HG03442 (cell line): ENCODE measurements around the gene ASIC4.

Experiments
- ATAC-seq: cut with Tn5 transposase; IDR thresholded peaks from one replicate; pipeline ENCODE4 v1.9.1; 2021; ENCODE audit warnings: mild to moderate bottlenecking, moderate library complexity; ENCODE audit not compliant: unreplicated experiment

ASIC4 gene

GRCh38 chr2:219565130-219566080 lies 51.1 kb downstream of the ASIC4 start:
- ATAC-seq: no peak

- no peak for ATAC-seq
Observed at GRCh38 chr2:219566640-219567039, 52.4 kb downstream of the ASIC4 start.

- no peak for ATAC-seq
Observed at GRCh38 chr2:219567131-219567530, 52.8 kb downstream of the ASIC4 start.

- no peak for ATAC-seq
Observed at GRCh38 chr2:219567791-219568361, 53.6 kb downstream of the ASIC4 start.

GRCh38 chr2:219569041-219569440 lies 54.8 kb downstream of the ASIC4 start:
- ATAC-seq: no peak

GRCh38 chr2:219569635-219570034 lies 55.4 kb downstream of the ASIC4 start:
- ATAC-seq: no peak

- no peak for ATAC-seq
Observed at GRCh38 chr2:219570194-219570923, 56.1 kb downstream of the ASIC4 start.

GRCh38 chr2:219570924-219571310 lies 56.6 kb downstream of the ASIC4 start:
- ATAC-seq: no peak

- no peak for ATAC-seq
Observed at GRCh38 chr2:219571311-219572236, 57.3 kb downstream of the ASIC4 start, which contains the start of gene OBSL1. OBSL1 (minus strand) TSS chr2:219571539; CDS start chr2:219571232, 307 bp downstream.

- ATAC-seq: no peak
Observed at GRCh38 chr2:219572237-219573001, 58.1 kb downstream of the ASIC4 start, which contains the start of gene INHA. INHA (plus strand) TSS chr2:219572310; CDS start chr2:219572375, 65 bp downstream.

GRCh38 chr2:219573166-219573565 lies 58.9 kb downstream of the ASIC4 start:
- no peak for ATAC-seq

- no peak for ATAC-seq
Observed at GRCh38 chr2:219574484-219575311, 60.4 kb downstream of the ASIC4 start.

- ATAC-seq: no peak
Observed at GRCh38 chr2:219575566-219576504, 61.6 kb downstream of the ASIC4 start.

- no peak for ATAC-seq
Observed at GRCh38 chr2:219576505-219577388, 62.5 kb downstream of the ASIC4 start.

- no peak for ATAC-seq
Observed at GRCh38 chr2:219578811-219579613, 64.7 kb downstream of the ASIC4 start.

GRCh38 chr2:219581346-219581745 lies 67.1 kb downstream of the ASIC4 start:
- ATAC-seq: no peak
